ENCODE measurements around the gene OR1D5. TPM values are rescaled to one million over a fixed set of nuclear protein-coding genes. Genes with fewer than 3 reads are reported as not detected.

Gene OR1D5
- total RNA-seq, 1 experiment from 2014 or later = not detected

DNA sequence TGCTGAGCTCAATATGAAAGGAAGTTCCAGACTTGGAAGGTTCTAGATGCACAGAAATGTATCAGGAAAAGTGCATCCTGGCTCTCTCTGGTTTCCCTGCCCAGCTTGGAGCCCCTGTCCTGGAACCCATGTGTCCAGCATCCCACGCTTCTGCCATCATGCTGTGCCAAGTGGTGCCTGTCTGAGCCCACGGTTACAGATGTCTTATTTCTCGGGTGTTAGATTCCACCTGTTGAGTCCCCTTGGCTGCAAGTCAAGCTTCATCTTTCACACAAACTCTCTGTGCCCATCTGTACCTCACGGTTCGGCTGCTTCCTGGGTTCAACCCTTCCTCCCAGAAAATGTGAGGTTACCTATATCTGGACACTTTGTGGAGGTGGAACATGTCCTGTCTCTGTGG is 22.5 kb downstream of the OR1D5 start:
- no peak overlapping the region for H3K9ac ChIP-seq (ENCODE audit: extremely low read depth, insufficient read length, low read length)
- H2BK5ac ChIP-seq (ENCODE audit: insufficient read length, low read length) = no peak overlapping the region
- no peak overlapping the region for H3K27ac ChIP-seq (ENCODE audit: insufficient read length, low read depth, low read length)
- H2BK120ac ChIP-seq (ENCODE audit: low read depth, low read length, poor library complexity, severe bottlenecking) = no peak overlapping the region
- no peak overlapping the region for H2BK15ac ChIP-seq (ENCODE audit: low read depth, low read length)
- H3K14ac ChIP-seq (ENCODE audit: insufficient read depth, low read length) = no peak overlapping the region
- no peak overlapping the region for H4K5ac ChIP-seq (ENCODE audit: insufficient read length, low read depth, low read length)
- no peak overlapping the region for H4K8ac ChIP-seq (replicated peaks; ENCODE audit: insufficient read length, low read depth, low read length)
- no peak overlapping the region for H2BK20ac ChIP-seq (ENCODE audit: low read depth, low read length, poor library complexity, severe bottlenecking)
- Mint-ChIP-seq H3K27ac (no peak overlapping the region), H3K27me3 (ENCODE audit: low read depth) (peaks cover 16% of the 10 kb centered on the region), H3K9me3 (peaks cover 30 to 34% of the 10 kb centered on the region in 2 experiments), H3K4me3 (no peak overlapping the region), H3K36me3 (ENCODE audit: insufficient read depth in 1 of 3, low read depth in 3 of 3) (peaks cover 4 to 6% (median 4%) of the 10 kb centered on the region in 3 experiments; a peak in 5 of 7 replicates), H3K4me1 (no peaks in the 10 kb centered on the region)
- H2AK5ac ChIP-seq (ENCODE audit: insufficient read length, low read length) = no peak overlapping the region
- no peak overlapping the region for H3K4me2 ChIP-seq (ENCODE audit: insufficient read depth, insufficient read length, low read length)
- no peaks in the 10 kb centered on the region for H3K79me1 ChIP-seq (ENCODE audit: insufficient read depth, low read depth, low read length, poor library complexity, severe bottlenecking)
- H3K4ac ChIP-seq (ENCODE audit: low read depth, low read length) = no peak overlapping the region
- H3K79me2 ChIP-seq (ENCODE audit: insufficient read depth, low read length) = no peaks in the 10 kb centered on the region
- no peaks in the 10 kb centered on the region for H4K20me1 ChIP-seq (ENCODE audit: control insufficient read depth, insufficient read depth, insufficient read length)
- H2AFZ ChIP-seq (ENCODE audit: low read length) = no peak overlapping the region
- no peak overlapping the region for H3K18ac ChIP-seq (ENCODE audit: insufficient read length, low read depth, low read length)
- no peak for DNase-seq
- no peaks in the 10 kb centered on the region for H3K4me1 ChIP-seq (ENCODE audit: insufficient read depth, low read length)
- whole genome bisulfite sequencing (ENCODE audit: extremely low coverage, insufficient read length, low lambda C conversion rate) = no CpG with 5 or more reads among the region's 5 CpGs
- no peaks in the 10 kb centered on the region for H3K27me3 ChIP-seq (ENCODE audit: insufficient read depth, low read length)
- TF ChIP-seq, protein P1, sequence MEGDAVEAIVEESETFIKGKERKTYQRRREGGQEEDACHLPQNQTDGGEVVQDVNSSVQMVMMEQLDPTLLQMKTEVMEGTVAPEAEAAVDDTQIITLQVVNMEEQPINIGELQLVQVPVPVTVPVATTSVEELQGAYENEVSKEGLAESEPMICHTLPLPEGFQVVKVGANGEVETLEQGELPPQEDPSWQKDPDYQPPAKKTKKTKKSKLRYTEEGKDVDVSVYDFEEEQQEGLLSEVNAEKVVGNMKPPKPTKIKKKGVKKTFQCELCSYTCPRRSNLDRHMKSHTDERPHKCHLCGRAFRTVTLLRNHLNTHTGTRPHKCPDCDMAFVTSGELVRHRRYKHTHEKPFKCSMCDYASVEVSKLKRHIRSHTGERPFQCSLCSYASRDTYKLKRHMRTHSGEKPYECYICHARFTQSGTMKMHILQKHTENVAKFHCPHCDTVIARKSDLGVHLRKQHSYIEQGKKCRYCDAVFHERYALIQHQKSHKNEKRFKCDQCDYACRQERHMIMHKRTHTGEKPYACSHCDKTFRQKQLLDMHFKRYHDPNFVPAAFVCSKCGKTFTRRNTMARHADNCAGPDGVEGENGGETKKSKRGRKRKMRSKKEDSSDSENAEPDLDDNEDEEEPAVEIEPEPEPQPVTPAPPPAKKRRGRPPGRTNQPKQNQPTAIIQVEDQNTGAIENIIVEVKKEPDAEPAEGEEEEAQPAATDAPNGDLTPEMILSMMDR (conservative IDR thresholded peaks at IDR 0.05) = no peak
- no peak overlapping the region for H3K56ac ChIP-seq (ENCODE audit: insufficient read length, low read depth, low read length)
- H3K23ac ChIP-seq (ENCODE audit: insufficient read length, low read depth, low read length) = no peak overlapping the region
- H4K91ac ChIP-seq (ENCODE audit: insufficient read length, low read depth, low read length) = no peak overlapping the region
- H3K9me3 ChIP-seq (ENCODE audit: control insufficient read depth, low read depth, low read length) = no peaks in the 10 kb centered on the region
- H3T11ph ChIP-seq (ENCODE audit: low read length) = no peak overlapping the region
- H2BK12ac ChIP-seq (ENCODE audit: insufficient read length, low read depth, low read length) = no peak overlapping the region
- no peaks in the 10 kb centered on the region for H3K23me2 ChIP-seq (ENCODE audit: insufficient read length, low read depth, low read length, poor library complexity, severe bottlenecking)

Data from H9 (cell line).